Measurements from ENCODE around the gene TMEM100.
"Not testable (repeated sequence)": the region's sequence is repeated elsewhere in the genome, so short reads cannot be mapped to it uniquely, and the experiment has no call there.

Gene TMEM100

DNA sequence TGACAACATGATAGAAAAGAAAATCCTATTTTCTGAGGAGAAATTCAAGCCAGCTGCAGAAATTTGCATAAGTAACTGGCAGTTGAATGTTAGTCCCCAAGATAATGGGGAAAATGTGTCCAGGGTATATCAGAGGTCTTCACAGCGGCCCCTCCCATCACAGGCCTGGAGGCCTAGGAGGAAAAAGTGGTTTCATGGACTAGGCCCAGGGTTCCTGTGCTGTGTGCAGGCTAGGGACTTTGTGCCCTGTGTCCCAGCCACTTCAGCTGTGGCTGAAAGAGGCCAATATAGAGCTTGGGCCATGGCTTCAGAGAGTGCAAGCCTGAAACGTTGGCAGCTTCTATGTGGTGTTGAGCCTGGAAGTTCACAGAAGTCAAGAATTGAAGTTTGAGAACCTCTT is 35.6 kb downstream of the TMEM100 start:
- DNase-seq (ENCODE audit: low spot score): no peak

DNA sequence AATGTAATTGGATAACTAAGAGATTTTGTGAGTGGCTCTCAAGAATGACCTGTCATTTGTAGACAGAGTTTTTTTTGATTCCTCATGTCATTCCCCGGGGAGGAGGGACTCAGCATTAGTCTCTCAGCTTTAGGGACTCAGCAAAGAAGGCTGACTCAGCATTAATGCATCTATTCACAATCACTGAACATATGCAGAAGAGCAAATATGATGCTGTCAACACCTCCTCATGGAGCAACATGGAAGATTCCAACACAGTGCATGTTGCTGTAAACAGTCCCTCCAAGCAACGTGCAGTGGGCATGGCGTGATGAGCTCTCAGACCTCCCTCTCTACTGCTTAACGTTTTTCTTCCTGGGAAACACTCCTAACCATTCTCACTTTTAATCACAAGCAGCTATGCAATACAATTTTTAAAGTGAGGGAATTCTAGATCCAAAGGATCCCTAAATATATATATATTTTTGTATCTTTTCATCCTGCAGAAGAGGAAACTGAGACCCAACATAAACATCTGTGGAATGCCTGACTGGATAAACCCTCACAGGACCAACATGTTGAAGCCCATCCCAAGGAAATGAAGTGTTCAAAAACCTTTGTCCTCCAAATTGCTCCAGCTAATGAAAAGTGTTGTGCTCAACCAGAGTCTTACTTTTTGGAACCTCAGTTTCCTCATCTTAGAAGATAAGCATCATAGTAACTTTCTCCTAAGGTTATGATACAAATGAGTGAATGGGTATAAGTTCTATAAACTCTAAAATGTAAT is 38.9 kb downstream of the TMEM100 start:
- DNase-seq (ENCODE audit: low spot score): no peak

DNA sequence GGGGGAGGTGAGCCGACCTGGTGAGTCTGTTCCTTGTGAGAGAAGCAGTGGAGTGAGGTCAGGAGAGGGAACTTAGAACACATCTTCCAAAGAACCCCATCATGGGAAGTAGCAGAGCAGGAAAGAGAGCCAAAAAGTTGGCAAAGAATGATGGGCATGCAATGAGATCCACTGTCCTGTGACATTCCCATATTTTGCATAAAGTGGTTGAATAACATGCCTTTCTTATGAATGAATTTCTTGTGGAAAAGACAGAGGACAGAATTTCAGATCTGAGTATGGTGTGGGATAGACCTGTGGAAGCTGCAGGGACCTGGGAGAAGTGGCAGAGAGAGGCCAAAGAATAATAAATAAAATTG is 41.3 kb downstream of the TMEM100 start:
- DNase-seq (ENCODE audit: low spot score): no peak

DNA sequence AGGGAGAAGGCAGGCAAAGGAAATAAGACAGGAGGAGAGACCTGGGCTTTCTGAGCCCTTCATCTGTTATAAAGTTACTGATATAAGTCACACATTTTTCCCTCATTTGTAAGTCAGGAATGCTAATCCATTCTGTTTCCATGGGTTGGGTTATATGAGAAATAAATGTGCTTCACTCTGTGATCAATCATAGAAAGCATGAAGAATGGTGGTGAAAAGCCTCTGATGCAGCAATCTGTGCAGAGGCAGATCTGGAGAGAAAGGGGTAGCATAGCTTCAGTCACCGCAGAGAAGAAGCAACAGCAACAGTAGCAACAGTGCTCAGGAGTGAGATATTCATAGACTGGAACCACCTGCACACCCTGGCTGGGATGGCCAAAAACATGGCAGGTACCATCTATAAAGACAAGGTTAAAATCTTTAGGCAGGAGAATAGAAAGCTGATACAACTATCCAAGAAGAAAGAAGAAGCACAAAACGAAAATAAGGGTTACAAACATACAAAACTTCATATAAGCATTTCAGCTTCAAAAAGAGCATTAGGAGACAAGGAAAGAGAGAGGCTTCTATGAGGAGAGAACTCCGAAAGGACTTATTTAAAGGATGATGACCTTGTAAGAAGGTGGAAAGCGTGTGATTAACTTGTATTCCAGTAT is 41.9 kb downstream of the TMEM100 start:
- no peak for DNase-seq (ENCODE audit: low spot score)

DNA sequence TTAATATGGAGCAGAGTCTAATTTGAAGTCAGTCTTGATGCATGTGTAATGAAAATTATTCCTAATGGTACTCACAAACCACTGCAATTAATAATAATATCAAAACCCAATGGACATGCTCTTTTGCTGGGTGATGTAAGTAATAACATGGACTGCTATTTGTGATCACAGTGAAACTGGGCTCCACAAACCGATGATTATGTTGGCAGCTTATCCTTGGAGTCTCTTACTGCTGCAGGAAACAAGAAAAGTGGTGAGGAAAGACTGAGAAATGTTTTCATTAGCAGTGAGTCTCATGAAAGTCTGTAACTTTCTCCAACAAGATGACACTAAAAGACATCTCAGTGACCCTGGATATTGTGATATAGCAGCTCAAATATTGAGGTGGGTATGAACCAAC is 45.2 kb downstream of the TMEM100 start:
- no peak for DNase-seq (ENCODE audit: low spot score)

DNA sequence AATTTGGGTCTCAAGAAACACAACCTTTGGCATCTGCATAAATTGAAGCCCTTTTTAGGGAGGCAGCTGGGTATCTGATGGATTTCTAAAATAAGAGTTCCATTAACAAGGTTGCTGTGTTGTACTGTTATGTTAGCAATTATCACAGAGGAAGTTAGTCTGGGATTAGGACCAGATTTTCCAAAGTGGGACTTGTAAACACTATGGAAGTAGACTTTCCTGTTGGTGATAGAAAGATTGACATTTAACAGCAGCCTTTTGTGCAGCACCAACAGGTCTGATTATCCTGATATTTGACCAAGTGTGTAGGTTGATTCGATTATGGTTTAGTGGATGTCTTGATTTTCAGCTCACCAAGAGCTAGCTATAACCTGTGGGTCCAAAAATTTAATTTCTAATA is 46.4 kb downstream of the TMEM100 start:
- DNase-seq (ENCODE audit: low spot score): no peak

DNA sequence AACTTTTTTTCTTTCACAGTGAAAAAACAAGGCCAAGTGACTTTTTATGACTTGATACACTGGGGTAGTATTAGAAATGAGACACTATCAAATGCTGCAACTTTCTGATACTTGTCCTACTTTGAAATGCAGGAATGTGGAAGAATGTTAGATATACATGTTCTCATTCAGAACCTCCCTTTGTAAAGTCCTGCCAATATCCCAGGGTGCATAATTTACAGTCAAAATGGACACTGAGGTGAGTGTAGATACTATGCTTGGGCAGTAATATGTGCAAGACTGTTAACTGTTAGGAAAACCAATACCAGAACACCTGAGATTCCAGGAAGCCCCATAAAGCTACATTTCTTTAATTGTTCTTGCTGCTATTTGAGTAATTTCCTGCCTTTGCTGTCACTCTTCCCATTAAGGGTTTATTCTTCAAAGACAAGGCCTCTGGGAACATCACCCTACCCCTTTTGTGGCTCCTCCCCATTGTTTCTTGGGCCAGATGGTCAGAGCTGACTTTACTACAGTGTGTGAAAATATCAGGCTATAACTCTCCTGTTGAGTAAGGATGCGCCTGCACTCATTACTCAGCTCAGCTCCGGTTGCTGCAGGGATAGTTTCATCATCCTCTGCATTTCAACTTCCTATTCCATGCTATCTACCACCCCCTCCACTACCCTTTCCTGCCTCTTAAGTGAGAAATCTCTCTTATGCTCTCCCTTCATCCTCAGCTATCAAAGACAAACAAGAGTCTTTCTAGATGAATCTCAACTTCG is 48.7 kb downstream of the TMEM100 start:
- DNase-seq (ENCODE audit: low spot score): no peak

DNA sequence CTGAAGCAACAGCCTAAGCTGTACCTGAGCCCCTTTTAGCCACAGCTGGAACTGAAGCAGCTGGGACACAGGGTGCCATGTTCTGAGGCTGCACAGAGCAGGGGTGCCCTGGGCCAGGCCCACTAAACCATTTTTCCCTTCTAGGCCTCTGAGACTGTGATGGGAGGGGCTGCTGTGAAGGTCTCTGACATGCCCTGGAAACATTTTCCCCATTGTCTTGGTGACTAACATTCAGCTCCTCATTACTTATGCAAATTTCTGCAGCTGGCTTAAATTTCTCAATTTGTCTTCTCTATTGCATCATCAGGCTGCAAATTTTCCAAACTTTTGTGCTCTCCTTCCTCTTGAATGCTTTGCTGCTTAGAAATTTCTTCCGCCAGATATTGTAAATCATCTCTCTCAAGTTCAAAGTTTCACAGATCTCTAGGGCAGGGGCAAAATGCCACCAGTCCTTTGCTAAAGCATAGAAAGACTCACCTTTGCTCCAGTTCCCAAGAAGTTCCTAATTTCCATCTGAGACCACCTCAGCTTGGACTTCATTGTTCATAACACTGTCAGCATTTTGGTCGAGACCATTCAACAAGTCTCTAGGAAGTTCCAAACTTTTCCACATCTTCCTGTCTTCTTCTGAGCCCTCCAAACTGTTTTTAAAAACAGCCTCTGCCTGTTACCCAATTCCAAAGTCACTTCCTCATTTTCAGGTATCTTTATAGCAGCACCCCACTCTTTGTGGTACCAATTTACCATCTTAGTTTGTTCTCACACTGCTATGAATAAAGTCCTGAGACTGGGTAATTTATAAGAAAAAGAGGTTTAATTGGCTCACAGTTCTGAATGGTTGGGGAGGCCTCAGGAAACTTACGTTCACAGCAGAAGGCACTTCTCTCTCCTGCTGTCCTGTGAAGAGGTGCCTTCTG is 49.8 kb downstream of the TMEM100 start:
- DNase-seq (ENCODE audit: low spot score): no peak

DNA sequence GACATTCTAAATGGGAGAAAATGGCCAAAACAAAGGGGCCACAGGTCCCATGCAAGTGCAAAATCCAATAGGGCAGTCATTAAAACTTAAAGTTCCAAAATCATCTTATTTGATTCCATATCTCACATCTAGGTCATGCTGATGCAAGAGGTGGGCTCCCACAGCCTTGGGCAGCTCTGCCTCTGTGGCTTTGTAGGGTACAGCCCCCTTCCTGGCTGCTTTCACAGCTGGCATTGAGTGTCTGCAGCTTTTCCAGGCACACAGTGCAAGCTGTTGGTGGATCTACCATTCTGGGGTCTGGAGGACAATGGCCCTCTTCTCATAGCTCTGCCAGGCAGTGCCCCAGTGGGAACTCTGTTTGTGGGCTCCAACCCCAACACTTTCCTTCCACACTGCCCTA is 50.7 kb downstream of the TMEM100 start:
- DNase-seq (ENCODE audit: low spot score): not testable (repeated sequence)

Measured in kidney capillary endothelial cell (primary cell).